ENCODE measurements around the gene BCL2A1. TPM values are rescaled to one million over a fixed set of nuclear protein-coding genes. Genes with fewer than 3 reads are reported as not detected.
"Not testable (repeated sequence)": the region's sequence is repeated elsewhere in the genome, so short reads cannot be mapped to it uniquely, and the experiment has no call there.

Gene BCL2A1
- total RNA-seq, 4 donors from 2014 or later, result 0.83 to 4.7 (median 2.0) TPM; not detected in 1

- Histone ChIP-seq H3K27ac (no peak overlapping the region), H3K4me1 (peaks cover 0 to 5% of the 10 kb centered on the region in 2 donors), H3K36me3 (peaks cover 0 to 6% of the 10 kb centered on the region in 2 donors), H3K27me3 (no peaks in the 10 kb centered on the region), H3K9me3 (no peaks in the 10 kb centered on the region), H3K4me3 (replicated peaks in 1 of 3) (no peak overlapping the region)
- 90 to 92% methylated on average over 11 of the region's 11 CpGs for WGBS, 2 donors
- DNase-seq, result no peak
- intact Hi-C loops (cut with DNase I), result no loop called here
- TF ChIP-seq CTCF (IDR thresholded peaks at IDR 0.05), result no peak
- TF ChIP-seq POLR2A (IDR thresholded peaks at IDR 0.05), result no peak
Observed at GRCh38 chr15:79918278-79918677, 52.7 kb downstream of the BCL2A1 start.

- Histone ChIP-seq H3K9me3 (no peaks in the 10 kb centered on the region), H3K27me3 (no peaks in the 10 kb centered on the region), H3K4me3 (replicated peaks in 1 of 3) (no peak overlapping the region), H3K36me3 (peaks cover 0 to 4% of the 10 kb centered on the region in 2 donors), H3K4me1 (no peaks in the 10 kb centered on the region), H3K27ac (no peak overlapping the region)
- intact Hi-C loops (cut with DNase I), result no loop called here
- no peak for TF ChIP-seq POLR2A (IDR thresholded peaks at IDR 0.05)
- no peak for TF ChIP-seq CTCF (IDR thresholded peaks at IDR 0.05)
- no peak for DNase-seq
- 62 to 64% methylated on average over 3 of the region's 3 CpGs for WGBS, 2 donors
Observed at GRCh38 chr15:79916502-79917132, 54.4 kb downstream of the BCL2A1 start.

- H3K27ac ChIP-seq; intact Hi-C loops (cut with DNase I); H3K27me3 ChIP-seq; DNase-seq; H3K9me3 ChIP-seq; H3K4me1 ChIP-seq; H3K36me3 ChIP-seq; H3K4me3 ChIP-seq (replicated peaks in 1 of 3): not testable (repeated sequence)
- 96 to 98% methylated on average over 3 of the region's 3 CpGs for WGBS, 2 donors
Observed at GRCh38 chr15:79915776-79916501, 55.1 kb downstream of the BCL2A1 start.

GRCh38 chr15:79914728-79915127 is 56.3 kb downstream of the BCL2A1 start:
- no peak for DNase-seq
- Histone ChIP-seq H3K9me3 (no peaks in the 10 kb centered on the region), H3K27ac (no peak overlapping the region), H3K36me3 (no peaks in the 10 kb centered on the region), H3K4me3 (replicated peaks in 1 of 3) (no peak overlapping the region), H3K4me1 (no peaks in the 10 kb centered on the region), H3K27me3 (no peaks in the 10 kb centered on the region)
- TF ChIP-seq POLR2A (IDR thresholded peaks at IDR 0.05) (no peak), CTCF (IDR thresholded peaks at IDR 0.05) (no peak)
- intact Hi-C loops (cut with DNase I), result no loop called here

Other genes starting within 250 kb of the BCL2A1 start
- gene MTHFS, start 74.2 kb downstream of the BCL2A1 start, total RNA-seq, result 10 to 100 TPM; 18.2 to 29.5 (median 23.5) TPM
- 100 to 1,000 TPM; 215 to 324 (median 226) TPM for gene ZFAND6, start 88.5 kb upstream of the BCL2A1 start, total RNA-seq
- 10 to 100 TPM; 14.0 to 30.2 (median 21.2) TPM for gene FAH, start 181.8 kb upstream of the BCL2A1 start, total RNA-seq